ENCODE results near the gene NADK2. TPM values are rescaled to one million over a fixed set of nuclear protein-coding genes. Genes with fewer than 3 reads are reported as not detected.

Gene NADK2
- total and polyA plus RNA-seq, 10 of the 15 experiments (the other 5 are each of a cell fraction or from before 2014, with no cell fraction given) = 2.4 to 9.0 (median 6.3) TPM

DNA sequence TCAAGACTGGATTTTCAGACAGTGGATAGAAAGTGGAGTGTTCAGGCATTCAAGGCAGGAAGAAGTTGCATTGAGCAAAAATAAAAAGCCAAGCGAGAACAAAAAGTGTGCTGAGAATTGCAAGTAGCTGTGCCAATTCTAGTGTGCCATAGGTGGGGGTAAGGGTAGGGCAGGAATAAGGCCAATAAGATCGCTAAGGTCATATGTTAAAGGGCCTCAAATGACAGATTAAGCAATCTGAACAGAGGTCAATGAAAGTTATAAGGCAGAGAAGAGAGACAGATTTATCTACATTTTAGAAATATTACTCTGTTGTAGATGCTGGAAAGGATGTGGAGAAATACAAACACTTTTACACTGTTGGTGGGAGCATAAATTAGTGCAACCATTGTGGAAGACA, 36.4 kb downstream of the NADK2 start (continued):
- TF ChIP-seq, protein P1, sequence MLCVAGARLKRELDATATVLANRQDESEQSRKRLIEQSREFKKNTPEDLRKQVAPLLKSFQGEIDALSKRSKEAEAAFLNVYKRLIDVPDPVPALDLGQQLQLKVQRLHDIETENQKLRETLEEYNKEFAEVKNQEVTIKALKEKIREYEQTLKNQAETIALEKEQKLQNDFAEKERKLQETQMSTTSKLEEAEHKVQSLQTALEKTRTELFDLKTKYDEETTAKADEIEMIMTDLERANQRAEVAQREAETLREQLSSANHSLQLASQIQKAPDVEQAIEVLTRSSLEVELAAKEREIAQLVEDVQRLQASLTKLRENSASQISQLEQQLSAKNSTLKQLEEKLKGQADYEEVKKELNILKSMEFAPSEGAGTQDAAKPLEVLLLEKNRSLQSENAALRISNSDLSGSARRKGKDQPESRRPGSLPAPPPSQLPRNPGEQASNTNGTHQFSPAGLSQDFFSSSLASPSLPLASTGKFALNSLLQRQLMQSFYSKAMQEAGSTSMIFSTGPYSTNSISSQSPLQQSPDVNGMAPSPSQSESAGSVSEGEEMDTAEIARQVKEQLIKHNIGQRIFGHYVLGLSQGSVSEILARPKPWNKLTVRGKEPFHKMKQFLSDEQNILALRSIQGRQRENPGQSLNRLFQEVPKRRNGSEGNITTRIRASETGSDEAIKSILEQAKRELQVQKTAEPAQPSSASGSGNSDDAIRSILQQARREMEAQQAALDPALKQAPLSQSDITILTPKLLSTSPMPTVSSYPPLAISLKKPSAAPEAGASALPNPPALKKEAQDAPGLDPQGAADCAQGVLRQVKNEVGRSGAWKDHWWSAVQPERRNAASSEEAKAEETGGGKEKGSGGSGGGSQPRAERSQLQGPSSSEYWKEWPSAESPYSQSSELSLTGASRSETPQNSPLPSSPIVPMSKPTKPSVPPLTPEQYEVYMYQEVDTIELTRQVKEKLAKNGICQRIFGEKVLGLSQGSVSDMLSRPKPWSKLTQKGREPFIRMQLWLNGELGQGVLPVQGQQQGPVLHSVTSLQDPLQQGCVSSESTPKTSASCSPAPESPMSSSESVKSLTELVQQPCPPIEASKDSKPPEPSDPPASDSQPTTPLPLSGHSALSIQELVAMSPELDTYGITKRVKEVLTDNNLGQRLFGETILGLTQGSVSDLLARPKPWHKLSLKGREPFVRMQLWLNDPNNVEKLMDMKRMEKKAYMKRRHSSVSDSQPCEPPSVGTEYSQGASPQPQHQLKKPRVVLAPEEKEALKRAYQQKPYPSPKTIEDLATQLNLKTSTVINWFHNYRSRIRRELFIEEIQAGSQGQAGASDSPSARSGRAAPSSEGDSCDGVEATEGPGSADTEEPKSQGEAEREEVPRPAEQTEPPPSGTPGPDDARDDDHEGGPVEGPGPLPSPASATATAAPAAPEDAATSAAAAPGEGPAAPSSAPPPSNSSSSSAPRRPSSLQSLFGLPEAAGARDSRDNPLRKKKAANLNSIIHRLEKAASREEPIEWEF (IDR thresholded peaks at IDR 0.05; ENCODE audit: insufficient replicate concordance, low read depth, low read length) = no peak
- no peak for TF ChIP-seq YBX1 (IDR thresholded peaks at IDR 0.05)

DNA sequence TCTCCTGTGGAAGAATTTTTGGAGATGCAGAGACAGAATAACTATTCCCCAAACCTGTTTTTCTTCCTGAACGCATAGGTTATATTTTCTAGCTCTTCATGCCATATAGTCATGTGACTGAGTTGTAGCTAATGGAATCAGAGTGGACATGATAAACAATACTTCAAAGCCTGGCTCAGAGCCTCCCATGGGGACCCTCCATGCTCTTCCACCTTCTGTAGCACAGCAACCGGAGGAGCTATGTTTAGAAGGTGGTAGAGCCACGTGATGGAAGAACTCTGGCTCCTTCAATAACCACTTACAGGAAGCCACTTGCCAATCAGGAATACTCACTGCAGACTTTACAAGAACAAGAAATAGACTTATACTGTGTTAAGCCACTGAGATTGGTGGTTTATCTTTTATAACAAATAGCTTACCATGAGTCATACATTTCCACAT, 39.2 kb downstream of the NADK2 start:
- H3K4me2 ChIP-seq (ENCODE audit: control insufficient read depth, insufficient read depth) = no peak overlapping the region
- no peaks in the 10 kb centered on the region for H3K36me3 ChIP-seq (ENCODE audit: control insufficient read depth in 2 of 2, insufficient read depth in 2 of 2, low read length in 1 of 2)
- no TSS peak for BruUV-seq (replicated peaks)
- no peak overlapping the region for H2AFZ ChIP-seq (ENCODE audit: control insufficient read depth, low read depth, low read length)
- POLR2A ChIA-PET = interaction anchor here (0.6 kb wide), 1 partner anchor 34 kb away, joined by 3 read pairs; no protein-coding TSS in a partner anchor
- in situ Hi-C loops (cut with MboI) (no loop called here), intact Hi-C loops (cut with micrococcal nuclease; ENCODE audit: unreplicated experiment) (no loop called here)
- WGBS (ENCODE audit: insufficient coverage, insufficient replicate concordance, low lambda C conversion rate, missing lambda C conversion rate) = 79% methylated on average over 3 of the region's 3 CpGs
- H3K79me2 ChIP-seq (ENCODE audit: control insufficient read depth, insufficient read depth, low read length) = no peaks in the 10 kb centered on the region
- ATAC-seq (no peak), FAIRE-seq (no peak), DNase-seq (ENCODE audit: low read depth, low spot score) (no peak)
- no peaks in the 10 kb centered on the region for H3K27me3 ChIP-seq (replicated peaks in 1 of 2; ENCODE audit: control insufficient read depth in 2 of 2, insufficient read depth in 2 of 2, low read length in 1 of 2)
- no peak overlapping the region for H3K27ac ChIP-seq (ENCODE audit: control insufficient read depth, insufficient read depth)
- H3K4me3 ChIP-seq = no peak overlapping the region
- RAD21 ChIA-PET (ENCODE audit: unreplicated experiment) = interaction anchor here (0.6 kb wide), 1 partner anchor 493 kb away, joined by 3 read pairs; no protein-coding TSS in a partner anchor
- H3K4me1 ChIP-seq (ENCODE audit: control insufficient read depth, insufficient read depth, low read length) = no peaks in the 10 kb centered on the region
- H4K20me1 ChIP-seq (ENCODE audit: control insufficient read depth, insufficient read depth) = no peaks in the 10 kb centered on the region
- SMC1A ChIA-PET (ENCODE audit: uncharacterized antibody, unreplicated experiment) = interaction anchor here (1.0 to 1.3 kb wide), 3 partner anchors 13 to 21 kb away, joined by 3 to 4 read pairs (median 3); no protein-coding TSS in a partner anchor
- no peak overlapping the region for H3K9ac ChIP-seq (ENCODE audit: control insufficient read depth, insufficient read depth, low read length)
- H3K9me3 ChIP-seq (replicated peaks; ENCODE audit: control insufficient read depth, insufficient read depth, low read length) = no peaks in the 10 kb centered on the region
- CTCF ChIA-PET = interaction anchor here (0.8 to 2.1 kb wide), 5 partner anchors 24 to 124 kb away, joined by 3 to 4 read pairs (median 3); no protein-coding TSS in a partner anchor
- TF ChIP-seq JUNB (IDR thresholded peaks at IDR 0.05) = no peak
- TF ChIP-seq, protein P2, sequence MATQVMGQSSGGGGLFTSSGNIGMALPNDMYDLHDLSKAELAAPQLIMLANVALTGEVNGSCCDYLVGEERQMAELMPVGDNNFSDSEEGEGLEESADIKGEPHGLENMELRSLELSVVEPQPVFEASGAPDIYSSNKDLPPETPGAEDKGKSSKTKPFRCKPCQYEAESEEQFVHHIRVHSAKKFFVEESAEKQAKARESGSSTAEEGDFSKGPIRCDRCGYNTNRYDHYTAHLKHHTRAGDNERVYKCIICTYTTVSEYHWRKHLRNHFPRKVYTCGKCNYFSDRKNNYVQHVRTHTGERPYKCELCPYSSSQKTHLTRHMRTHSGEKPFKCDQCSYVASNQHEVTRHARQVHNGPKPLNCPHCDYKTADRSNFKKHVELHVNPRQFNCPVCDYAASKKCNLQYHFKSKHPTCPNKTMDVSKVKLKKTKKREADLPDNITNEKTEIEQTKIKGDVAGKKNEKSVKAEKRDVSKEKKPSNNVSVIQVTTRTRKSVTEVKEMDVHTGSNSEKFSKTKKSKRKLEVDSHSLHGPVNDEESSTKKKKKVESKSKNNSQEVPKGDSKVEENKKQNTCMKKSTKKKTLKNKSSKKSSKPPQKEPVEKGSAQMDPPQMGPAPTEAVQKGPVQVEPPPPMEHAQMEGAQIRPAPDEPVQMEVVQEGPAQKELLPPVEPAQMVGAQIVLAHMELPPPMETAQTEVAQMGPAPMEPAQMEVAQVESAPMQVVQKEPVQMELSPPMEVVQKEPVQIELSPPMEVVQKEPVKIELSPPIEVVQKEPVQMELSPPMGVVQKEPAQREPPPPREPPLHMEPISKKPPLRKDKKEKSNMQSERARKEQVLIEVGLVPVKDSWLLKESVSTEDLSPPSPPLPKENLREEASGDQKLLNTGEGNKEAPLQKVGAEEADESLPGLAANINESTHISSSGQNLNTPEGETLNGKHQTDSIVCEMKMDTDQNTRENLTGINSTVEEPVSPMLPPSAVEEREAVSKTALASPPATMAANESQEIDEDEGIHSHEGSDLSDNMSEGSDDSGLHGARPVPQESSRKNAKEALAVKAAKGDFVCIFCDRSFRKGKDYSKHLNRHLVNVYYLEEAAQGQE (IDR thresholded peaks at IDR 0.05; ENCODE audit: low read depth, low read length) = no peak
- no peak for TF ChIP-seq IKZF2 (IDR thresholded peaks at IDR 0.05)
- TF ChIP-seq YBX1 (IDR thresholded peaks at IDR 0.05) = no peak
- TF ChIP-seq, protein P3, sequence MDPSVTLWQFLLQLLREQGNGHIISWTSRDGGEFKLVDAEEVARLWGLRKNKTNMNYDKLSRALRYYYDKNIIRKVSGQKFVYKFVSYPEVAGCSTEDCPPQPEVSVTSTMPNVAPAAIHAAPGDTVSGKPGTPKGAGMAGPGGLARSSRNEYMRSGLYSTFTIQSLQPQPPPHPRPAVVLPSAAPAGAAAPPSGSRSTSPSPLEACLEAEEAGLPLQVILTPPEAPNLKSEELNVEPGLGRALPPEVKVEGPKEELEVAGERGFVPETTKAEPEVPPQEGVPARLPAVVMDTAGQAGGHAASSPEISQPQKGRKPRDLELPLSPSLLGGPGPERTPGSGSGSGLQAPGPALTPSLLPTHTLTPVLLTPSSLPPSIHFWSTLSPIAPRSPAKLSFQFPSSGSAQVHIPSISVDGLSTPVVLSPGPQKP (IDR thresholded peaks at IDR 0.05; ENCODE audit: low read depth, low read length) = no peak
- TF ChIP-seq TCF3 (IDR thresholded peaks at IDR 0.05; ENCODE audit: borderline replicate concordance, insufficient read depth, low read depth, low read length) = no peak
- TF ChIP-seq, protein P4, sequence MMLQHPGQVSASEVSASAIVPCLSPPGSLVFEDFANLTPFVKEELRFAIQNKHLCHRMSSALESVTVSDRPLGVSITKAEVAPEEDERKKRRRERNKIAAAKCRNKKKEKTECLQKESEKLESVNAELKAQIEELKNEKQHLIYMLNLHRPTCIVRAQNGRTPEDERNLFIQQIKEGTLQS (IDR thresholded peaks at IDR 0.05; ENCODE audit: borderline replicate concordance, extremely low read depth, low read depth, low read length) = no peak
- no peak for TF ChIP-seq KLF5 (IDR thresholded peaks at IDR 0.05; ENCODE audit: partially characterized antibody)
- no peak for TF ChIP-seq BMI1 (IDR thresholded peaks at IDR 0.05; ENCODE audit: borderline replicate concordance)
